Urinary bladder (tissue), 4 donors: ENCODE measurements around the gene URAD. TPM values are rescaled to one million over a fixed set of nuclear protein-coding genes. Genes with fewer than 3 reads are reported as not detected.
"Not testable (repeated sequence)": the region's sequence is repeated elsewhere in the genome, so short reads cannot be mapped to it uniquely, and the experiment has no call there.

Source experiments
- DNase-seq: peaks from one replicate; pipeline ENCODE4 v3.0.0-alpha.2; 2015; ENCODE audit errors: extremely low spot score
- H3K27ac ChIP-seq: one replicate; pipeline ENCODE4 v1.5.1; 2013; ENCODE audit warnings: low read depth, mild to moderate bottlenecking, moderate library complexity
- H3K36me3 ChIP-seq: one replicate; pipeline ENCODE4 v1.6.1; 2013; ENCODE audit warnings: mild to moderate bottlenecking, moderate library complexity; ENCODE audit not compliant: insufficient read depth
- H3K4me1 ChIP-seq: one replicate; pipeline ENCODE4 v1.6.1; 2013; ENCODE audit warnings: mild to moderate bottlenecking, moderate library complexity; ENCODE audit not compliant: insufficient read depth
- H3K4me3 ChIP-seq: one replicate; pipeline ENCODE4 v1.5.1; 2013; ENCODE audit warnings: low read depth, low read length
- WGBS: extraction: QIAGEN DNeasy Blood & Tissue Kit; methylation state at CpG from one replicate; pipeline ENCODE4 v1.1.7; 2013; 5-methylcytosine and 5-hydroxymethylcytosine counted together
- polyA plus RNA-seq: library from polyadenylated mRNA; stranded (reverse); fragments of 200-250 nt; gene quantifications from one replicate; pipeline ENCODE4 v1.2.3, GENCODE V29; 2013
- total RNA-seq: library from RNA; depleted of rRNA; stranded (reverse); fragments of >200 nt; gene quantifications from one replicate; pipeline ENCODE4 v1.2.3, GENCODE V29; 2014
- donor health status: healthy with polysubstance abuse.
- donor health status: healthy.

Gene URAD
- total and polyA plus RNA-seq, 2 donors, result not detected

- H3K27ac ChIP-seq, result no peak overlapping the region
- H3K4me1 ChIP-seq, result no peaks in the 10 kb centered on the region
- H3K36me3 ChIP-seq, result no peaks in the 10 kb centered on the region
- H3K4me3 ChIP-seq, result no peak overlapping the region
- DNase-seq, result no peak
These were observed 24.4 kb upstream of the URAD start for GRCh38 chr13:28012896-28013295.

GRCh38 chr13:28012383-28012782 is 23.9 kb upstream of the URAD start:
- Histone ChIP-seq H3K36me3 (no peaks in the 10 kb centered on the region), H3K4me1 (no peaks in the 10 kb centered on the region), H3K4me3 (no peak overlapping the region), H3K27ac (no peak overlapping the region)
- DNase-seq, result no peak
- WGBS, result 85% methylated on average over 4 of the region's 4 CpGs

GRCh38 chr13:28010046-28010445 is 21.6 kb upstream of the URAD start:
- DNase-seq, result no peak
- WGBS, result 77% methylated on average over 5 of the region's 5 CpGs
- H3K36me3 ChIP-seq, result no peaks in the 10 kb centered on the region
- H3K27ac ChIP-seq, result no peak overlapping the region
- H3K4me3 ChIP-seq, result no peak overlapping the region
- H3K4me1 ChIP-seq, result no peaks in the 10 kb centered on the region

GRCh38 chr13:28005016-28005415 is 16.5 kb upstream of the URAD start:
- not testable (repeated sequence) for H3K36me3 ChIP-seq, H3K4me3 ChIP-seq, DNase-seq, H3K4me1 ChIP-seq, H3K27ac ChIP-seq
- 94% methylated on average over 13 of the region's 13 CpGs for WGBS

GRCh38 chr13:28002886-28003698 is 14.6 kb upstream of the URAD start:
- Histone ChIP-seq H3K4me1 (no peaks in the 10 kb centered on the region), H3K4me3 (no peak overlapping the region), H3K27ac (no peak overlapping the region), H3K36me3 (no peaks in the 10 kb centered on the region)
- no peak for DNase-seq
- WGBS, result 80% methylated on average over 6 of the region's 6 CpGs

GRCh38 chr13:28001837-28002473 is 13.5 kb upstream of the URAD start:
- H3K4me3 ChIP-seq, result no peak overlapping the region
- no peaks in the 10 kb centered on the region for H3K36me3 ChIP-seq
- no peak overlapping the region for H3K27ac ChIP-seq
- H3K4me1 ChIP-seq, result no peaks in the 10 kb centered on the region
- 80% methylated on average over 20 of the region's 20 CpGs for WGBS
- no peak for DNase-seq

GRCh38 chr13:28001049-28001448 is 12.6 kb upstream of the URAD start:
- 78% methylated on average over 11 of the region's 11 CpGs for WGBS
- no peak for DNase-seq

GRCh38 chr13:28000567-28000966 is 12.1 kb upstream of the URAD start:
- Histone ChIP-seq H3K27ac (no peak overlapping the region), H3K4me3 (no peak overlapping the region), H3K4me1 (no peaks in the 10 kb centered on the region), H3K36me3 (no peaks in the 10 kb centered on the region)
- 34% methylated on average over 5 of the region's 5 CpGs for WGBS
- DNase-seq, result no peak

More at GRCh38 chr13:28001049-28001448, 12.6 kb upstream of the URAD start:
- no peak overlapping the region for H3K4me3 ChIP-seq
- H3K36me3 ChIP-seq, result no peaks in the 10 kb centered on the region
- no peak overlapping the region for H3K27ac ChIP-seq
- no peaks in the 10 kb centered on the region for H3K4me1 ChIP-seq

- no peaks in the 10 kb centered on the region for H3K36me3 ChIP-seq
- DNase-seq, result no peak
- H3K4me1 ChIP-seq, result no peaks in the 10 kb centered on the region
- no peak overlapping the region for H3K27ac ChIP-seq
- WGBS, result 56% methylated on average over 7 of the region's 7 CpGs
- no peak overlapping the region for H3K4me3 ChIP-seq
These were observed 9.5 kb upstream of the URAD start for GRCh38 chr13:27997904-27998522.

GRCh38 chr13:27991881-27992280 is 3.4 kb upstream of the URAD start:
- no peak for DNase-seq
- Histone ChIP-seq H3K36me3 (no peaks in the 10 kb centered on the region), H3K4me1 (no peaks in the 10 kb centered on the region), H3K4me3 (no peak overlapping the region), H3K27ac (no peak overlapping the region)
- WGBS, result 64% methylated on average over 6 of the region's 6 CpGs

GRCh38 chr13:27985600-27985999 is 2.9 kb downstream of the URAD start:
- Histone ChIP-seq H3K36me3 (no peaks in the 10 kb centered on the region), H3K4me1 (no peaks in the 10 kb centered on the region), H3K27ac (no peak overlapping the region), H3K4me3 (no peak overlapping the region)
- no peak for DNase-seq
- WGBS, result 87% methylated on average over 1 of the region's 1 CpG

- Histone ChIP-seq H3K4me3 (no peak overlapping the region), H3K4me1 (peaks cover 2% of the 10 kb centered on the region), H3K27ac (no peak overlapping the region), H3K36me3 (no peaks in the 10 kb centered on the region)
- 62% methylated on average over 2 of the region's 2 CpGs for WGBS
- DNase-seq, result no peak
These were observed 6.1 kb downstream of the URAD start for GRCh38 chr13:27982361-27982760.

GRCh38 chr13:27981006-27981708 is 7.3 kb downstream of the URAD start:
- Histone ChIP-seq H3K4me1 (peaks cover 2% of the 10 kb centered on the region), H3K4me3 (no peak overlapping the region), H3K36me3 (no peaks in the 10 kb centered on the region), H3K27ac (no peak overlapping the region)
- DNase-seq, result no peak
- 17% methylated on average over 11 of the region's 11 CpGs for WGBS
